Astrocyte of the spinal cord (primary cell): Measurements from ENCODE around the gene C4A.
A peak's percentile ranks its signal among the peaks of the same experiment; 100 is the strongest.
"Not testable (repeated sequence)": the region's sequence is repeated elsewhere in the genome, so short reads cannot be mapped to it uniquely, and the experiment has no call there.

Experiments
- DNase-seq: peaks from one replicate; pipeline ENCODE4 v3.0.0; 2011; ENCODE audit warnings: low read depth, low spot score
- H3K4me3 ChIP-seq: 2 replicates; pipeline ENCODE4 v1.5.1; 2011; ENCODE audit warnings: low read depth, mild to moderate bottlenecking, low read length, moderate library complexity
- CTCF ChIP-seq: IDR thresholded peaks from 2 replicates; pipeline ENCODE4 v1.5.1; 2012; ENCODE audit warnings: low read depth, mild to moderate bottlenecking, low read length, inconsistent platforms
- in situ Hi-C: cut with HindIII; loops from 2 replicates; pipeline ENCODE4 v1.10.0; 2017; ENCODE audit warnings: low sequenced_read_pairs

The C4A gene

GRCh38 chr6:31971993-31972708 is 9.7 kb upstream of the C4A start, which contains the start of gene DXO:
DXO (minus strand) TSS chr6:31972138; CDS start chr6:31971675, 463 bp downstream.
- no peak for TF ChIP-seq CTCF
- H3K4me3 ChIP-seq = peak within 1 kb of the TSS; percentile 91
- peak; percentile 99 for DNase-seq
- in situ Hi-C loops = no loop called here

GRCh38 chr6:31972709-31973350 is 9.0 kb upstream of the C4A start:
- DNase-seq = peak; percentile 24
- H3K4me3 ChIP-seq = peak overlapping the region; percentile 91
- TF ChIP-seq CTCF = no peak
- in situ Hi-C loops = no loop called here

- DNase-seq, H3K4me3 ChIP-seq, in situ Hi-C loops: not testable (repeated sequence)
Observed at GRCh38 chr6:31976065-31976464, 5.8 kb upstream of the C4A start.

GRCh38 chr6:31977816-31978431 is 3.9 kb upstream of the C4A start:
- in situ Hi-C loops = no loop called here
- no peak for DNase-seq
- no peak overlapping the region for H3K4me3 ChIP-seq
- no peak for TF ChIP-seq CTCF

- in situ Hi-C loops = no loop called here
- TF ChIP-seq CTCF = no peak
- no peak for DNase-seq
- no peak overlapping the region for H3K4me3 ChIP-seq
Observed at GRCh38 chr6:31978831-31979230, 3.0 kb upstream of the C4A start.

GRCh38 chr6:31979238-31979898 is 2.5 kb upstream of the C4A start:
- in situ Hi-C loops = no loop called here
- DNase-seq = no peak
- no peak for TF ChIP-seq CTCF
- no peak overlapping the region for H3K4me3 ChIP-seq

GRCh38 chr6:31980195-31980876 is 1.5 kb upstream of the C4A start:
- DNase-seq, in situ Hi-C loops, H3K4me3 ChIP-seq: not testable (repeated sequence)

GRCh38 chr6:31980998-31981397 is 859 bp upstream of the C4A start:
- H3K4me3 ChIP-seq, in situ Hi-C loops, DNase-seq: not testable (repeated sequence)

GRCh38 chr6:31989363-31989762 is 7.5 kb downstream of the C4A start:
- DNase-seq, H3K4me3 ChIP-seq, in situ Hi-C loops: not testable (repeated sequence)

GRCh38 chr6:31994421-31994820 is 12.6 kb downstream of the C4A start:
- in situ Hi-C loops, H3K4me3 ChIP-seq, DNase-seq: not testable (repeated sequence)
